NCI-H345 treated with DMSO at 0.1 percent for 48 hours (cell line): ENCODE results near the gene MAPK8.

Experiments
- DNase-seq: peaks from one replicate; lab custom pipeline; 2025; ENCODE audit not compliant: unreplicated experiment; lab: John Stamatoyannopoulos, UW

The MAPK8 gene

GRCh38 chr10:48381971-48382370 lies 75.5 kb downstream of the MAPK8 start:
- DNase-seq: no peak

- DNase-seq: no peak
These were observed 76.5 kb downstream of the MAPK8 start for GRCh38 chr10:48382982-48383381.

- DNase-seq: no peak
These were observed 76.9 kb downstream of the MAPK8 start for GRCh38 chr10:48383393-48383792.

- no peak for DNase-seq
These were observed 78.2 kb downstream of the MAPK8 start for GRCh38 chr10:48384699-48384982.

- no peak for DNase-seq
These were observed 82.8 kb downstream of the MAPK8 start for GRCh38 chr10:48389272-48389671.

GRCh38 chr10:48389846-48390557 lies 83.5 kb downstream of the MAPK8 start:
- DNase-seq: no peak

- DNase-seq: no peak
These were observed 84.0 kb downstream of the MAPK8 start for GRCh38 chr10:48390558-48390871.

- no peak for DNase-seq
These were observed 84.7 kb downstream of the MAPK8 start for GRCh38 chr10:48390933-48391845.

- DNase-seq: no peak
These were observed 85.5 kb downstream of the MAPK8 start for GRCh38 chr10:48391994-48392393.

GRCh38 chr10:48398261-48398660 lies 91.8 kb downstream of the MAPK8 start:
- DNase-seq: no peak

GRCh38 chr10:48399056-48399541 lies 92.6 kb downstream of the MAPK8 start:
- DNase-seq: no peak

- DNase-seq: no peak
These were observed 93.1 kb downstream of the MAPK8 start for GRCh38 chr10:48399551-48399950.

GRCh38 chr10:48400129-48400849 lies 93.8 kb downstream of the MAPK8 start:
- no peak for DNase-seq

- DNase-seq: no peak
These were observed 94.4 kb downstream of the MAPK8 start for GRCh38 chr10:48400850-48401220.

- no peak for DNase-seq
These were observed 98.2 kb downstream of the MAPK8 start for GRCh38 chr10:48404646-48405045.

GRCh38 chr10:48406204-48406603 lies 99.7 kb downstream of the MAPK8 start:
- DNase-seq: no peak

GRCh38 chr10:48406658-48407057 lies 100.2 kb downstream of the MAPK8 start:
- DNase-seq: no peak

GRCh38 chr10:48410503-48410902 lies 104.0 kb downstream of the MAPK8 start:
- no peak for DNase-seq

- DNase-seq: no peak
These were observed 105.0 kb downstream of the MAPK8 start for GRCh38 chr10:48411510-48411909.

- no peak for DNase-seq
These were observed 105.6 kb downstream of the MAPK8 start for GRCh38 chr10:48412081-48412480.

GRCh38 chr10:48412933-48413332 lies 106.5 kb downstream of the MAPK8 start:
- no peak for DNase-seq

- DNase-seq: no peak
These were observed 107.7 kb downstream of the MAPK8 start for GRCh38 chr10:48414160-48414559.
